Caki2 (cell line): Measurements from ENCODE around the gene CPLANE2. TPM values are rescaled to one million over a fixed set of nuclear protein-coding genes. Genes with fewer than 3 reads are reported as not detected.

ENCODE experiments used
- DNase-seq: peaks from one replicate; pipeline ENCODE4 v3.0.0-alpha.2; 2015; ENCODE audit warnings: low read depth
- in situ Hi-C: cut with HindIII; loops from 2 replicates; pipeline ENCODE4 v1.10.0; 2016; ENCODE audit warnings: low sequenced_read_pairs, low pct_unique_long_range_greater_than_20kb, mixed read lengths
- total RNA-seq: library from RNA; depleted of rRNA; stranded (reverse); fragments of >200 nt; shearing (Covaris generic); gene quantifications from 2 replicates; pipeline ENCODE4 v1.2.3, GENCODE V29; 2014; ENCODE audit warnings: low replicate concordance; rRNA removed

CPLANE2 gene
- total RNA-seq, 1 experiment from 2014 or later, result 6.4 TPM

- DNase-seq, result no peak
- in situ Hi-C loops, result no loop called here
Observed at GRCh38 chr1:16183765-16184556, 53.0 kb downstream of the CPLANE2 start.

GRCh38 chr1:16183179-16183578, 53.8 kb downstream of the CPLANE2 start:
- DNase-seq, result peak; percentile 74
- in situ Hi-C loops, result no loop called here

- in situ Hi-C loops, result no loop called here
- DNase-seq, result peak; percentile 96
Observed at GRCh38 chr1:16181887-16182719, 54.9 kb downstream of the CPLANE2 start.

Other genes with a start within 250 kb of the CPLANE2 start
- not detected in 2 replicates for gene SRARP, start 232.9 kb downstream of the CPLANE2 start, total RNA-seq
- gene HSPB7, start 219.1 kb downstream of the CPLANE2 start, total RNA-seq, result not detected in 2 replicates
- not detected in 2 replicates for gene CLCNKA, start 215.1 kb downstream of the CPLANE2 start, total RNA-seq
- not detected in 2 replicates for gene CLCNKB, start 193.4 kb downstream of the CPLANE2 start, total RNA-seq
- gene FAM131C, start 163.5 kb downstream of the CPLANE2 start, total RNA-seq, result 2.1 and 2.4 TPM in 2 replicates
- gene EPHA2, start 81.1 kb downstream of the CPLANE2 start, total RNA-seq, result 64.0 and 81.3 TPM in 2 replicates
- 26.2 and 26.4 TPM in 2 replicates for gene ARHGEF19, start 24.5 kb downstream of the CPLANE2 start, total RNA-seq
- 11.4 and 24.2 TPM in 2 replicates for gene FBXO42, start 115.3 kb upstream of the CPLANE2 start, total RNA-seq
- 114 and 125 TPM in 2 replicates for gene SZRD1, start 130.1 kb upstream of the CPLANE2 start, total RNA-seq
- not detected in 2 replicates for gene SPATA21, start 200.2 kb upstream of the CPLANE2 start, total RNA-seq
- gene NECAP2, start 203.5 kb upstream of the CPLANE2 start, total RNA-seq, result 65.2 and 95.0 TPM in 2 replicates